NCI-H446 (cell line): Measurements from ENCODE around the gene CDK6.

Experiments
- DNase-seq, 2 experiments: peaks; one replicate each; lab custom pipeline; 2025; lab: John Stamatoyannopoulos, UW

The CDK6 gene

DNA sequence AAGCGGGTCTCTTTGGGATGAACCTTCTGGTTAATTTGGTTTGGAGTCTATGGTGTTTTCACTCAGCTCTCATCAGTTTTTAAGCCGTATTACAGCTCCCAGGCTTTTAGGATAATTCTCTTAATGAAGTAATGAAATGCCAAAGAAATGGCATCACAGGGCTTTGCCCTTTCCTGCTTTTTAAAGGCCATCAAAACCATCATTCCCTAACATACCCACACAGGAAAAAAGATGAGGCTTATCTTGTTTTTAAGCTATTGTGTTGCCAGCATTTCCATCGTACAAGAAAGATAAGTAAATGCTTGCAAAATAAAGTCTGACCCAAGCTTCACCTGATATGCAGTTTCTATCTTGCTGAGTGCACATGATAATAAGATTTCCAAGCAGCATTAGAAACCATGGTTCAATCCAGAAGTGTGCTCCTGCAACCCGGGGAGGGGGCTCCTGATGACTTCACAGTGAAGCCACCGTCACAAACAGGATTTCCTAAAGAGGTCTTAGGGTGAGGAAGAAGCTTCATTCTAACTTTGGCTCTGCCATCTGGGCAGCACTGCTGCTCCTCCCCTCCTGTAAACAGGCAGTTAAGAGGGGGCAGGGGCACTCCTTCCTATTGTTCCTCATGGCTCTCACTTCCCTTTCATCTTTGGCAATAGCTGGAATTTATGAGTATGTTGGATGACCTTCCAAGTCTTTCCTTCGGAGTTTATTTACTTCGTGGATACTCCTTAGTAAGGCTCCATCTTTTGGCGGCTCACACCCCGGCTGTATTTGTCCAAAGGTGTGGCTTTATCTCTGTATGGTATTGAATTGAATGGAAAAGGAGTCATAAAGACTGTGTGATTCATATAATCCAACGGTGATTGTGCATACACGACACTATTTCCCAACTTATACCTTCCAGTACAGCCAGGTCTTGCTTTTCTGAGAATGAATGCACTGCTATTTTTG is 191.0 kb downstream of the CDK6 start:
- no peak for DNase-seq

GRCh38 chr7:92644406-92645113 is 191.8 kb downstream of the CDK6 start:
- no peak for DNase-seq

DNA sequence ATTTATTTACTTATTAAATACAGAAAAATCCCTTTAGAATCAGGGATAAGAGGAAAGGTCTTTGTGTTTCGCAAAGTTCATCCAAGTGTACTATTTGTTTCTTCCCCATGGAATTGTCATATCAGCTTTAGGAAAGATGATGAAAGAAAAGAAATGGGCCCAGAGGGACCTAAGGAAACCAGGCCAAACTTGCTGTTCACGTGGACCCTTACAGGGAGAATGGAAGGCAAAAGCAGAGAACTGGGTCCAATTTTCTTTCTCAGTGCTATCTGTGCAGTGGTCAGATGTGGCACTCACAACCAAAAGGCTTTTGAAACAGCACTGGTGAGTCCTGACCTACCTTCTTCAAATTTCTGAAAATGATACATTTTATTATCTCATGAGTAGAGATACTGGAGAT is 192.6 kb downstream of the CDK6 start:
- DNase-seq: no peak

- DNase-seq: no peak
Observed at GRCh38 chr7:92641921-92642511, 194.4 kb downstream of the CDK6 start.

- DNase-seq: no peak
Observed at GRCh38 chr7:92639966-92640365, 196.4 kb downstream of the CDK6 start.

DNA sequence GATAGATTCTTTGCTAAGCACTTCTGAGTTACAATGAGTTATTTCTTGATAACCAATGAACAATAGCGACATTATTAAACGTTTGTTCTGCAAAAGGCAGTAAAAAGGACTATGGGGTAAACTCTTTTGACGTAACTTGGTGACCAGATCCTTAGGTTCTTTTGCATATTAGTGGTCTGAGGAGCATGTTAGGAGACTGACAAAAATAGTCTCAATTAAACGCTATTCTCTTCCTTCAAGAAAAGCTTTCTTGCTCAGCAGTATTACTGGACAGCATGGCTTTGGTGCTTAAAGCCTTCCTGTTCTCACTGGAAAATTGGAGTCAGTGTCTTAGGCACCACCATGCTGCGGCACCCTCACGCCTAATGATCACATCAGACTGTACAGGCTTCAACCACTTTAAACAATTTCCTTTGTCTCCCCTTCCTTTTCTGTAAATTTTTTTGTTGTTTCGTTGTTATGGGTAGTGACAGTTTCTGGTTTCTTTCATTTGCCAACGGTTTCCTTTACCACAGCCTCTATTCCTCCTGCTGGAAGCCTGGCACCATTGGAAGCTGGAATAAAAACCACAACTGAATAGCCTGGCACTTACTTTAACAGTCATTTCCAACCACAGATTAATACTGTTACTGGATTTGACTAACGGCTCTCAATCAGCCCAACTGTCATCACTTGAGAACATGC is 197.0 kb downstream of the CDK6 start:
- DNase-seq: no peak

GRCh38 chr7:92636018-92636560 is 200.3 kb downstream of the CDK6 start:
- no peak for DNase-seq

DNA sequence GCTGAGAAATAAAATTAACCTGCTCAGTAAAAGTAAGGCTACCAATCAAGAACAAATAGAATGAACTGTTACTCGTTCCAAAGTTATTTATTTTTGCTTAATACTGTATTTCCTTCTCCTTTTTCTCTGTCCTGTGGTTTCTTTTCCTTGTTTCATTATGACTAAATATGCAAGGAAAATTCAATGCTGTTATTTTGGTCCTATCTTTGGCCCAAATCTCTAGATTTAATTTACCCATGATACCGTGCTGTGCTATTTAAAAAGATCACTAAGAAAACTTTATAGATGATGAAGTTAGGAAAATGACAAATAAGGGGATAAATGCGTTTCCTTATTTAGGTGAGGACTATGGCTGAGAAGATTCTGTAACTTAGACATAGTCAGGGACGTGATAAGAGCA is 200.8 kb downstream of the CDK6 start:
- DNase-seq: no peak

- DNase-seq: no peak
Observed at GRCh38 chr7:92634924-92635519, 201.4 kb downstream of the CDK6 start.

DNA sequence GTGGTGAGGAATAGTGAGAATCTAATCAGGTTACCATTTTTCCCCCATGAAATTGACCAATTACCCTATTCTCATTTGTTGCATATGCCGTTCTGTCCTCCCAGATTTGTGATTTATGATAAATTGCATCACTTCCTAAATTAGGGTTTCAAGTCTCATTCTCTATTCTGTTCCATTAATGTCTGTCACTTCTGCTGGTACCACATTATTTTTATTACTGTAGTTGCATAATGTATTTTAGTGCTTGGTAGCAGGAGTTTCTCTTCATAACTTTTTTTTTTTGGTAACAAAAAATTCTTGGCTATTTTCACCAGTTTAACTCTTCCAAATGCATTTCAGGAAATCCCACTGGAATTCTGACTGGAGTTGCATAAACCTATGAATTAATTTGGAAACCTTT is 202.2 kb downstream of the CDK6 start:
- no peak for DNase-seq

DNA sequence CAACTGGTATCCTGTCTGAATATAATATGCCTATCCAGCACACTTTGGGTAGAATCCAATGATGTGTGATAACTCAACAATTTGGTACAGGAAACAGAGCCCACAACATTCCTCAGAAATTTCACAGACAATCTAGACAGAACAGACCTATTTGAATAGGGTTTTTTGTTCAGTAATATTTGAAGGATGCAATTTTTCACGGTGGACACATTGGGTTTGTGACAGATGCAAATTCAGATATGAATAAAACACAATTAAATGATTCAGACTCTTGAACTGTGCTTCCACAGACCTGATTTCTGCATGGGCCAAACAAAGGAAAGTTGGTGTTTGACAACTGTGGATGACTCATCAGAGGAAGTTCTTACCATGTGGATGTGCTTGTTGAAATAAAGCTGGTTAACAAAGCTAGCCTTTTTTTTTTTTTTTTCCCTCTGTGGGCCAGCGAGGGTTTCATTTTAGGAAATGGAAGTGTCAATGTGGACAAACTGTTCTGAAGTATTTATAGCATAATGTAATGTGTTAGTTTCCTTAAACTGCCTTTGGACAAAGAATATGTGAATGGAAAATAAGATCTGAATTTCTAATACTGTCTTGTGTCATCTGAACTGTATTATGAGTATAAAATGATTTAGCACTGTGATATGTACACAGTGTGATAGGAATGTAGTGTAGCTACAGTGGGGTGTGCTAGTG is 203.0 kb downstream of the CDK6 start:
- DNase-seq: peak in 1 of 2 experiments; percentile 27

GRCh38 chr7:92632791-92633190 is 203.6 kb downstream of the CDK6 start:
- no peak for DNase-seq

DNA sequence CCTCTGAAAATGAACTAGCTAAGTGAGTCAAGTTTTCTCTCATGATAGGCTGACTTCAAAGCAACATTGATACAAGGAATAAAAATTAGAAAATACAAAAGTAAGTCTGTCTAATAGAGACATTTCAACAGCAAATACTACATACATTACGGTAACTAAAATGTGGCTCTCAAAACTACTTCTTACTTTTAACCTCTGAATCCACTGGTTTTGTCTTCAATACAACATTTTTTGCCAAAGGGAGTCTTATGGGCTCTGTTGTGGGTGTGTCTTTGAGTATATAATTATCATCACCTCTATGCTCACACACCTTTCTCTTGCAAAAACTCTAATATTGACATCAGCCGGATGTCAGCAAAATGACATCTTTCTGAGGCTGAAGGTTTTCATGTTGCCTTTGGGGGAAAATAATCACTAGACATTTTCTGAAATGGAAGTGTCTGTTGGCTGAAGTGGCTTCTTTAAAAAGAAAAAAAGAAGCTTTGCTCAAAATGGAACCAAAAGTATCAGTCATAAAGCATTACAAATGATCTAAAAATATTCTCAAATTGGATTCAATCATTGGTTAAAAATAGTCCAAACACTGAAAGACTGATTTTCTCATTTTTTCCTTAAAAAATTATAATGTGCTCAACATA is 204.4 kb downstream of the CDK6 start:
- DNase-seq: no peak

GRCh38 chr7:92631067-92631849 is 205.1 kb downstream of the CDK6 start:
- no peak for DNase-seq

- DNase-seq: no peak
Observed at GRCh38 chr7:92629779-92630178, 206.6 kb downstream of the CDK6 start.

DNA sequence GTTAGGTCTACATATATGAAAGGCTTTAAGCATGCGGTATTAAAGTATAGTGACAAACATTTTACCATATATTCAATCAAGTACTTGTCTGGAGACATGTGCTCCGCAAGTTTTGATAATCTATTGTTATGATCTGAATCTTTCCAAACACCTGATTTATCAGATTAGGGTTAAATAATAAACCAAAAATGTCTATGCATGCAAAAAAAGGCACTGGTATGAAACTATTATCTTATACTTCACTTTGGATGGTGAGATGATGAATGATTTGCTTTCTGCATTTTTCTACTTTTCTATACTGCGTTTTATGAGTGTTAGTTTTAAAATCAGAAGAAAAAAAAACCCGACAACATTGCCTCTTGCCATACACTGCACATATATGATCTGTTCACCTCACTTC is 208.4 kb downstream of the CDK6 start:
- DNase-seq: no peak

- DNase-seq: no peak
Observed at GRCh38 chr7:92626281-92626809, 210.0 kb downstream of the CDK6 start.

DNA sequence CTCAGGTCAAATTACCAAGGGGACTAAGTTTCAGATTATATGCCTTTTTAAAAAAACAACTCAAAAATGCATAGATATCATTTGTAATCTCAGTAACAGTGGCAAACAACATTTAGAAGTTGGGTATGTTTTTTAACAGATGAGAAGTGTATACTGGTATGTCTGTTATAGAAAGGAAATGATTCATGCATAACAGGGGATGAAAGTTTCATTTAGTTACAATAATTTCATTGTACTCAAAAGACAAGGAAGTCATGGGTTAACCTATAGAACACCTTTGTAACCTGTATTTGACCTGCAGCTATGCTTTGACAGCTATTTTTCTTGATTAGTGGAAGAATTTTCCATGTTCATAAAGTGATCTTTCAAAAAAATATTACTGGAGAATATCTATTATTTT is 210.8 kb downstream of the CDK6 start:
- DNase-seq: no peak

DNA sequence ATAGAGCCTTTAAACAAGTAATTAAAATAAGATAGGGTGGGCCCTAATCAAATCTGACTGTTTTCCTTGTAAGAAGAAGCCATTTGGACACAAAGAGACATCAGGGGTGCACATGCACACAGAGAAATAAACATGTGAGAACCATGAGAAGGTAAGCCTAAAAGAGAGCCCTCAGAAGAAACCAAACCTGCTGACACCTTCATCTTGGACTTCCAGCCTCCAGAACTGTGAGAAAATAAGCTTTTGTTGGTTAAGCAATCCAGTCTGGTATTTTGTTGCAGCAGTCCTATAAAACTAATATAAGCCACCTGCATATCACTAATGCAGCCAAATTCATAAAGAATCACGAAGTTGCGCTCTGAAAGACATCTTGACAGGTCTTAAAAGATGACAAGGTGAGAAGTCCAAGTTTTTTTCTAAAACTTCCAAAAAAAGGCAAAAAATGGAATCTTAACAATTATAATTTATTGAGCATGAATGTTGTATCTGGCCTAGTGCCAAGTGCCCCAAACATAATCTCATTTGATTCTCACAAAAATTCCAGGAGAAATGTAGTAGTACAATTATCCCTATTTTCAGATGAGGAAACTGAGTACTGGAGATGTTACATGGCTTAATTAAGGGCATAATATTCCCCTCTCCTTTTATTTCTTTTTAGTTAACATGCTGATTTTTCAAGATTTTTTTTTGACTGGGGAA is 211.9 kb downstream of the CDK6 start:
- DNase-seq: no peak
